Endothelial cell of umbilical vein (primary cell): ENCODE data around the gene CUX1. TPM values are rescaled to one million over a fixed set of nuclear protein-coding genes. Genes with fewer than 3 reads are reported as not detected.

ENCODE experiments used
- BruUV-seq: library from RNA; stranded (reverse); fragments of 400-500 nt; replicated peaks from 2 replicates; lab custom pipeline; 2021; lab: Mats Ljungman, UMichigan
- CTCF ChIA-PET: fragments of 300-600, 350-600 bp; sonication (Branson Sonifier 250); formaldehyde crosslinking; loops from one replicate; lab custom pipeline; 2021; ENCODE audit warnings: antibody characterized with exemption, inconsistent platforms; lab: Charles Lee
- POLR2A ChIA-PET: fragments of 300-600, 350-600 bp; sonication (Branson Sonifier 250); formaldehyde crosslinking; loops from one replicate; lab custom pipeline; 2021; ENCODE audit warnings: antibody characterized with exemption, inconsistent platforms; lab: Charles Lee
- DNase-seq: peaks from one replicate; pipeline ENCODE4 v3.0.0-alpha.2; 2011; ENCODE audit warnings: low read depth, low spot score
- FAIRE-seq: peaks from 2 replicates; lab custom pipeline; 2011; peaks lifted over from hg19 to GRCh38; lab: Jason Lieb, UNC
- H2AFZ ChIP-seq: 2 replicates; pipeline ENCODE4 v1.6.0; 2012; ENCODE audit warnings: low read depth, low read length, control low read depth, inconsistent platforms
- H3K27ac ChIP-seq: 2 replicates; pipeline ENCODE4 v1.5.1; 2011; ENCODE audit warnings: low read depth, mild to moderate bottlenecking, control low read depth, low read length, moderate library complexity; ENCODE audit not compliant: insufficient read depth
- H3K27me3 ChIP-seq, 2 experiments: 2 replicates each; pipeline versions ENCODE4 v1.6.0 to v1.6.1; 2011; ENCODE audit warnings: low read length in 2 of 2, mixed read lengths in 1 of 2; ENCODE audit not compliant: control insufficient read depth in 2 of 2, insufficient read depth in 2 of 2
- H3K36me3 ChIP-seq, 2 experiments: 2 replicates in 1 of 2; 3 replicates in 1 of 2; pipeline ENCODE4 v1.5.1; 2011; ENCODE audit warnings: low read length in 2 of 2, mild to moderate bottlenecking in 1 of 2, moderate library complexity in 1 of 2; ENCODE audit not compliant: control insufficient read depth in 2 of 2, insufficient read depth in 2 of 2; ENCODE audit errors: extremely low read depth in 1 of 2
- H3K4me1 ChIP-seq: 3 replicates; pipeline ENCODE4 v1.5.1; 2011; ENCODE audit warnings: mild to moderate bottlenecking, low read length; ENCODE audit not compliant: control insufficient read depth, insufficient read depth; ENCODE audit errors: extremely low read depth
- H3K4me2 ChIP-seq: 2 replicates; pipeline ENCODE4 v1.6.1; 2011; ENCODE audit warnings: low read length, control low read depth, mixed read lengths; ENCODE audit not compliant: insufficient read depth
- H3K4me3 ChIP-seq, 3 experiments: fragments of 200-600 bp in 1 of 3; sonication (generic), shearing (Covaris generic) in 1 of 3; replicated peaks in 1 of 3; 2 replicates each; pipeline ENCODE4 v1.5.1; 2011 to 2016; ENCODE audit warnings: control low read depth in 3 of 3, low read length in 3 of 3, mild to moderate bottlenecking in 2 of 3, inconsistent platforms in 1 of 3, low read depth in 1 of 3, moderate library complexity in 1 of 3; ENCODE audit not compliant: insufficient read depth in 1 of 3
- H3K79me2 ChIP-seq: 2 replicates; pipeline ENCODE4 v1.6.0; 2012; ENCODE audit warnings: low read length, inconsistent platforms; ENCODE audit not compliant: control insufficient read depth, insufficient read depth
- H3K9ac ChIP-seq: replicated peaks from 2 replicates; pipeline ENCODE3; 2011; ENCODE audit warnings: low read length, control low read depth; ENCODE audit not compliant: insufficient read depth; ENCODE audit errors: extremely low read depth
- H3K9me1 ChIP-seq: replicated peaks from 3 replicates; pipeline ENCODE4 v1.6.0; 2011; ENCODE audit warnings: mild to moderate bottlenecking, low read length; ENCODE audit not compliant: control insufficient read depth, insufficient read depth; ENCODE audit errors: extremely low read depth
- H3K9me3 ChIP-seq: replicated peaks from 2 replicates; pipeline ENCODE4 v1.5.1; 2012; ENCODE audit warnings: low read length, inconsistent platforms; ENCODE audit not compliant: control insufficient read depth, insufficient read depth
- H4K20me1 ChIP-seq: replicated peaks from 2 replicates; pipeline ENCODE3; 2011; ENCODE audit warnings: mild to moderate bottlenecking, low read length; ENCODE audit not compliant: control insufficient read depth, insufficient read depth; ENCODE audit errors: extremely low read depth
- EZH2 ChIP-seq: IDR thresholded peaks from 2 replicates; pipeline ENCODE4 v1.6.1; 2012; ENCODE audit warnings: borderline replicate concordance, low read depth, mild to moderate bottlenecking, moderate library complexity, low read length, inconsistent platforms; ENCODE audit not compliant: severe bottlenecking
- FOS ChIP-seq: IDR thresholded peaks from 2 replicates; pipeline ENCODE4 v1.6.1; 2011; ENCODE audit warnings: mild to moderate bottlenecking, low read length, moderate library complexity, borderline replicate concordance; ENCODE audit not compliant: insufficient read depth
- GATA2 ChIP-seq: IDR thresholded peaks from 2 replicates; pipeline ENCODE4 v1.7.0; 2011; ENCODE audit warnings: low read depth, mild to moderate bottlenecking, moderate library complexity, mixed read lengths, low read length; ENCODE audit not compliant: insufficient read length, insufficient read depth
- JUN ChIP-seq: IDR thresholded peaks from 2 replicates; pipeline ENCODE4 v1.6.1; 2011; ENCODE audit warnings: borderline replicate concordance, low read depth; ENCODE audit not compliant: insufficient read length, insufficient read depth
- MYC ChIP-seq: IDR thresholded peaks from one replicate; pipeline ENCODE4 v1.6.1; 2011; ENCODE audit warnings: mild to moderate bottlenecking, low read depth, low read length
- POLR2A ChIP-seq: IDR thresholded peaks from 2 replicates; pipeline ENCODE4 v1.6.1; 2012; ENCODE audit warnings: low read depth, mild to moderate bottlenecking, control low read depth, low read length
- POLR2AphosphoS5 ChIP-seq: IDR thresholded peaks from 2 replicates; pipeline ENCODE4 v1.6.1; 2012; ENCODE audit warnings: low read depth, mild to moderate bottlenecking, control low read depth, low read length, moderate library complexity; ENCODE audit not compliant: insufficient read depth
- dilution Hi-C: fragments of 300-500 bp; cut with MboI; formaldehyde crosslinking; loops from one replicate; pipeline ENCODE4 v1.15.0; 2019; ENCODE audit warnings: low sequenced_read_pairs; ENCODE audit not compliant: extremely low pct_ligation_motif_present
- intact Hi-C: fragments of 100-400 bp; cut with micrococcal nuclease; formaldehyde crosslinking; loops from one replicate; pipeline ENCODE4 v1.10.0; 2022
- polyA plus RNA-seq, 4 experiments: library from polyadenylated mRNA; depleted of rRNA in 3 of 4; stranded (reverse) in 3 of 4; unstranded in 1 of 4; fragments of >200 nt; gene quantifications; 2 replicates each; pipeline versions ENCODE4 v1.2.1 to v1.2.3, GENCODE V29; 2011 to 2012; ENCODE audit warnings: missing spikeins in 1 of 4
- total RNA-seq: library from RNA; stranded (reverse); gene quantifications from 2 replicates; pipeline ENCODE4 v1.2.3, GENCODE V29; 2021
- TF ChIP-seq, protein P1 (sequence below): IDR thresholded peaks from 2 replicates; pipeline ENCODE4 v1.6.1; 2011; ENCODE audit not compliant: insufficient read depth, insufficient read length
- TF ChIP-seq, protein P2 (sequence below), 2 donors: IDR thresholded peaks; 1 replicate in 1 of 2; 2 replicates in 1 of 2; pipeline ENCODE4 v1.5.1; 2011; ENCODE audit warnings: low read length in 2 of 2, mild to moderate bottlenecking in 2 of 2, moderate library complexity in 2 of 2, control low read depth in 1 of 2, inconsistent platforms in 1 of 2, low read depth in 1 of 2; ENCODE audit not compliant: insufficient read depth in 1 of 2; ENCODE audit errors: extremely low read depth in 1 of 2

Gene CUX1
- total and polyA plus RNA-seq, 2 donors (not counting 3 experiments of a cell fraction or from before 2014, with no cell fraction given) = 13.8 to 49.8 TPM

DNA sequence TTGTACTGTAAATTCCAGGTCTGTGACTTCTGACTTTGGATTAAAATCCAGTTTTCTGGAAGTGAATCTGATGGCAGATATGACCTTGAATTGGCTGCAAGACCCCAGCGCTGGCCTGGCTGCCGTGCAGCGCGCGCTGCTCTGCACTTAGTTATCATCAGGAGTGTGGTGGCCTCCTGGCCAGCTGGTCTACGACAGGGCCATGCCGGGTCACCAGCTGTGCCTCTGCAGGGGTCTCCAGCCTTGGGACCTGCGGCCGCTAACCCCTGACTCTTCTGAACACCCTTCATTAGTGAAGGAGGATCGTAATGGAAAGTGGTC is 278.5 kb downstream of the CUX1 start:
- no TSS peak for BruUV-seq
- CTCF ChIA-PET = no interaction called here

More for the DNA sequence above, 278.5 kb downstream of the CUX1 start:
- FAIRE-seq = no peak
- Histone ChIP-seq H3K79me2 (no peaks in the 10 kb centered on the region), H3K36me3 (peaks cover 0 to 4% of the 10 kb centered on the region in 2 experiments), H2AFZ (no peak overlapping the region), H3K27me3 (no peaks in the 10 kb centered on the region), H3K4me1 (no peaks in the 10 kb centered on the region), H3K9ac (no peak overlapping the region), H3K4me3 (no peak overlapping the region), H3K9me1 (no peaks in the 10 kb centered on the region), H4K20me1 (no peaks in the 10 kb centered on the region), H3K27ac (no peak overlapping the region), H3K4me2 (no peak overlapping the region), H3K9me3 (no peaks in the 10 kb centered on the region)
- intact Hi-C loops = no loop called here
- dilution Hi-C loops = no loop called here
- POLR2A ChIA-PET = no interaction called here
- DNase-seq = no peak
- TF ChIP-seq FOS = no peak
- TF ChIP-seq POLR2AphosphoS5 = no peak
- no peak for TF ChIP-seq POLR2A
- TF ChIP-seq, protein P1, sequence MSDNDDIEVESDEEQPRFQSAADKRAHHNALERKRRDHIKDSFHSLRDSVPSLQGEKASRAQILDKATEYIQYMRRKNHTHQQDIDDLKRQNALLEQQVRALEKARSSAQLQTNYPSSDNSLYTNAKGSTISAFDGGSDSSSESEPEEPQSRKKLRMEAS = no peak
- no peak for TF ChIP-seq MYC
- TF ChIP-seq, protein P2, sequence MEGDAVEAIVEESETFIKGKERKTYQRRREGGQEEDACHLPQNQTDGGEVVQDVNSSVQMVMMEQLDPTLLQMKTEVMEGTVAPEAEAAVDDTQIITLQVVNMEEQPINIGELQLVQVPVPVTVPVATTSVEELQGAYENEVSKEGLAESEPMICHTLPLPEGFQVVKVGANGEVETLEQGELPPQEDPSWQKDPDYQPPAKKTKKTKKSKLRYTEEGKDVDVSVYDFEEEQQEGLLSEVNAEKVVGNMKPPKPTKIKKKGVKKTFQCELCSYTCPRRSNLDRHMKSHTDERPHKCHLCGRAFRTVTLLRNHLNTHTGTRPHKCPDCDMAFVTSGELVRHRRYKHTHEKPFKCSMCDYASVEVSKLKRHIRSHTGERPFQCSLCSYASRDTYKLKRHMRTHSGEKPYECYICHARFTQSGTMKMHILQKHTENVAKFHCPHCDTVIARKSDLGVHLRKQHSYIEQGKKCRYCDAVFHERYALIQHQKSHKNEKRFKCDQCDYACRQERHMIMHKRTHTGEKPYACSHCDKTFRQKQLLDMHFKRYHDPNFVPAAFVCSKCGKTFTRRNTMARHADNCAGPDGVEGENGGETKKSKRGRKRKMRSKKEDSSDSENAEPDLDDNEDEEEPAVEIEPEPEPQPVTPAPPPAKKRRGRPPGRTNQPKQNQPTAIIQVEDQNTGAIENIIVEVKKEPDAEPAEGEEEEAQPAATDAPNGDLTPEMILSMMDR (IDR thresholded peaks at IDR 0.05; ENCODE audit: extremely low read depth in 1 of 2, insufficient read depth in 1 of 2, low read depth in 1 of 2, low read length in 2 of 2) = no peak
- no peak for TF ChIP-seq JUN
- no peak for TF ChIP-seq GATA2
- no peak for TF ChIP-seq EZH2
